GM12878 (cell line): Measurements from ENCODE around the gene SYTL4.

Experiments used
- GABPA ChIP-seq: IDR thresholded peaks from 2 replicates; pipeline ENCODE4 v1.6.1; 2014; ENCODE audit warnings: antibody characterized with exemption, low read depth, mild to moderate bottlenecking, inconsistent platforms
- POLR2A ChIP-seq: IDR thresholded peaks from 2 replicates; pipeline ENCODE4 v1.6.1; 2011; ENCODE audit warnings: low read depth, mild to moderate bottlenecking, low read length

GRCh38 chrX:100642290-100642689, 89.6 kb downstream of the SYTL4 start:
- TF ChIP-seq GABPA (no peak), POLR2A (no peak)
